ENCODE data around the gene CAB39. TPM values are rescaled to one million over a fixed set of nuclear protein-coding genes. Genes with fewer than 3 reads are reported as not detected.

The CAB39 gene
- total and polyA plus RNA-seq, 2 donors (not counting 1 experiment from before 2014, with no cell fraction given) = 21.7 to 75.7 TPM

GRCh38 chr2:230738924-230739323 lies 26.3 kb downstream of the CAB39 start:
- Histone ChIP-seq H3K27ac (ENCODE audit: low read length in 2 of 2) (no peak overlapping the region), H3K4me2 (replicated peaks; ENCODE audit: low read depth, low read length, poor library complexity, severe bottlenecking) (no peak overlapping the region), H3K9me3 (ENCODE audit: control extremely low read depth in 1 of 3, control insufficient read depth in 2 of 3, insufficient read depth in 1 of 3, low read length in 2 of 3) (no peaks in the 10 kb centered on the region), H3K36me3 (replicated peaks in 1 of 2; ENCODE audit: control extremely low read depth in 1 of 2, control insufficient read depth in 1 of 2, extremely low read depth in 1 of 2, insufficient read depth in 2 of 2, low read length in 1 of 2) (peaks cover 2 to 16% of the 10 kb centered on the region in 2 experiments), H3K27me3 (replicated peaks in 1 of 4; ENCODE audit: control extremely low read depth in 1 of 4, control insufficient read depth in 3 of 4, insufficient read depth in 4 of 4, low read length in 3 of 4) (no peaks in the 10 kb centered on the region), H3K4me3 (ENCODE audit: control extremely low read depth in 1 of 5, extremely low read depth in 1 of 5, insufficient read depth in 1 of 5, low read depth in 2 of 5, low read length in 4 of 5) (no peak overlapping the region), H4K20me1 (ENCODE audit: control insufficient read depth, insufficient read depth, low read length, poor library complexity, severe bottlenecking) (peaks cover 67% of the 10 kb centered on the region), H3K4me1 (ENCODE audit: control insufficient read depth in 2 of 2, insufficient read depth in 2 of 2, low read length in 2 of 2) (peaks cover 37 to 40% of the 10 kb centered on the region in 2 donors), H3K79me2 (ENCODE audit: control insufficient read depth, insufficient read depth, low read length) (peaks cover 96% of the 10 kb centered on the region), H2AFZ (ENCODE audit: insufficient read depth, low read depth, low read length, poor library complexity, severe bottlenecking) (no peak overlapping the region), H3K9ac (ENCODE audit: low read length) (no peak overlapping the region)
- TF ChIP-seq CTCF (IDR thresholded peaks at IDR 0.05) = no peak
- Mint-ChIP-seq H3K4me3 (no peak overlapping the region), H3K9me3 (ENCODE audit: insufficient read depth) (no peaks in the 10 kb centered on the region), H3K27me3 (no peaks in the 10 kb centered on the region), H3K4me1 (peaks cover 44% of the 10 kb centered on the region), H3K27ac (no peak overlapping the region)
- ChIA-PET CTCF (no interaction called here), POLR2A (no interaction called here)
- intact Hi-C loops (cut with micrococcal nuclease) = no loop called here
- ATAC-seq (ENCODE audit: low read depth) (no peak), DNase-seq (no peak)
- WGBS (ENCODE audit: insufficient coverage) = no CpG with 5 or more reads among the region's 2 CpGs

DNA sequence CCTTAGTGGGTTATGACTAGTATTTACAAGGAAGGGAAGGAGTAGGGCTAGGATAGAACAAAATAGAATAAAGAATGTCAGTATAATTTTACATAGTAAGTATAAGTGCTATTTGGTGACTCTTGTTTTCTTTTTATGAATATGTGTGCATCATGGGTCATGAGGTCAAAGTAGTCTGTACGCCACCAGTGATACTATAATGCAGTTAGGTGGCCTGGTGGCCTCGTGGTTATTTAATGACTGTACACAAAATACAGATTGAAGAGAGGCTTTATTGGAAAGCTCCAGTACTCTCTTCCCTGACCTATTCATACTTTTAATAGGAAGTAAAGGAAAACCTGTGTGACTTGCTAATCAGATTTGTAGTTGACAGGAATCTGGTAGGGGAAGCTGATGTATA lies 27.3 kb downstream of the CAB39 start:
- intact Hi-C loops (cut with micrococcal nuclease) = no loop called here
- ChIA-PET CTCF (interaction anchor here (1.6 kb wide), 1 partner anchor 84 kb away, joined by 3 read pairs; no protein-coding TSS in a partner anchor), POLR2A (no interaction called here)
- no peak overlapping the region for H3K4me3 ChIP-seq (ENCODE audit: control extremely low read depth in 1 of 5, extremely low read depth in 1 of 5, insufficient read depth in 1 of 5, low read depth in 2 of 5, low read length in 4 of 5)
- H3K9ac ChIP-seq (ENCODE audit: low read length) = no peak overlapping the region
- DNase-seq (no peak), ATAC-seq (ENCODE audit: low read depth) (no peak)
- H3K36me3 ChIP-seq (replicated peaks in 1 of 2; ENCODE audit: control extremely low read depth in 1 of 2, control insufficient read depth in 1 of 2, extremely low read depth in 1 of 2, insufficient read depth in 2 of 2, low read length in 1 of 2) = peaks cover 2 to 16% of the 10 kb centered on the region in 2 experiments
- Mint-ChIP-seq H3K27me3 (no peaks in the 10 kb centered on the region), H3K9me3 (ENCODE audit: insufficient read depth) (no peaks in the 10 kb centered on the region), H3K27ac (no peak overlapping the region), H3K4me1 (peaks cover 37% of the 10 kb centered on the region), H3K4me3 (no peak overlapping the region)
- no peaks in the 10 kb centered on the region for H3K9me3 ChIP-seq (ENCODE audit: control extremely low read depth in 1 of 3, control insufficient read depth in 2 of 3, insufficient read depth in 1 of 3, low read length in 2 of 3)
- peaks cover 96% of the 10 kb centered on the region for H3K79me2 ChIP-seq (ENCODE audit: control insufficient read depth, insufficient read depth, low read length)
- H3K4me2 ChIP-seq (replicated peaks; ENCODE audit: low read depth, low read length, poor library complexity, severe bottlenecking) = no peak overlapping the region
- H4K20me1 ChIP-seq (ENCODE audit: control insufficient read depth, insufficient read depth, low read length, poor library complexity, severe bottlenecking) = peaks cover 65% of the 10 kb centered on the region
- H2AFZ ChIP-seq (ENCODE audit: insufficient read depth, low read depth, low read length, poor library complexity, severe bottlenecking) = no peak overlapping the region
- WGBS (ENCODE audit: insufficient coverage) = 100% methylated on average over 1 of the region's 2 CpGs
- peaks cover 28 to 30% of the 10 kb centered on the region in 2 donors for H3K4me1 ChIP-seq (ENCODE audit: control insufficient read depth in 2 of 2, insufficient read depth in 2 of 2, low read length in 2 of 2)
- no peak overlapping the region for H3K27ac ChIP-seq (ENCODE audit: low read length in 2 of 2)
- TF ChIP-seq EZH2 (IDR thresholded peaks at IDR 0.05; ENCODE audit: borderline replicate concordance, insufficient read depth, low read depth, low read length, poor library complexity, severe bottlenecking) (no peak), CTCF (IDR thresholded peaks at IDR 0.05) (no peak)
- no peaks in the 10 kb centered on the region for H3K27me3 ChIP-seq (replicated peaks in 1 of 4; ENCODE audit: control extremely low read depth in 1 of 4, control insufficient read depth in 3 of 4, insufficient read depth in 4 of 4, low read length in 3 of 4)

All from B cell (primary cell).